A673 (cell line): ENCODE results near the gene CCR4. TPM values are rescaled to one million over a fixed set of nuclear protein-coding genes. Genes with fewer than 3 reads are reported as not detected.
"Not testable (repeated sequence)": the region's sequence is repeated elsewhere in the genome, so short reads cannot be mapped to it uniquely, and the experiment has no call there.

ENCODE experiments used
- BruUV-seq: library from RNA; stranded (reverse); fragments of 400-500 nt; replicated peaks from 2 replicates; lab custom pipeline; 2021; lab: Mats Ljungman, UMichigan
- CTCF ChIA-PET: fragments of 300-600 bp; sonication (Branson Sonifier 250); formaldehyde crosslinking; loops from one replicate; lab custom pipeline; 2022; ENCODE audit warnings: antibody characterized with exemption; lab: Charles Lee
- POLR2A ChIA-PET: fragments of 300-600 bp; sonication (Branson Sonifier 250); formaldehyde crosslinking; loops from one replicate; lab custom pipeline; 2022; ENCODE audit warnings: antibody characterized with exemption; ENCODE audit not compliant: low non-redundant PET; lab: Charles Lee
- DNase-seq: peaks from one replicate; pipeline ENCODE4 v3.0.0-alpha.2; 2015; ENCODE audit warnings: low spot score
- H3K27ac ChIP-seq: fragments of 200-600 bp; sonication (generic); 2 replicates; pipeline ENCODE4 v1.5.1; 2016; ENCODE audit warnings: mixed run types, low read depth, mild to moderate bottlenecking, mixed read lengths, antibody characterized with exemption, low read length; ENCODE audit not compliant: poor library complexity, severe bottlenecking
- H3K27me3 ChIP-seq: fragments of 200-600 bp; sonication (generic); replicated peaks from 2 replicates; pipeline ENCODE4 v1.6.1; 2017; ENCODE audit warnings: mixed run types, low read depth, mild to moderate bottlenecking, mixed read lengths, antibody characterized with exemption, low read length; ENCODE audit not compliant: insufficient read depth, poor library complexity
- H3K36me3 ChIP-seq: fragments of 200-600 bp; sonication (generic); 2 replicates; pipeline ENCODE4 v1.6.1; 2016; ENCODE audit warnings: mixed run types, mild to moderate bottlenecking, mixed read lengths, antibody characterized with exemption, low read length; ENCODE audit not compliant: insufficient read depth, poor library complexity, severe bottlenecking
- H3K4me1 ChIP-seq: fragments of 200-600 bp; sonication (generic); 2 replicates; pipeline ENCODE4 v1.6.1; 2017; ENCODE audit warnings: mixed run types, mild to moderate bottlenecking, mixed read lengths, antibody characterized with exemption, low read length; ENCODE audit not compliant: insufficient read depth, poor library complexity, severe bottlenecking
- H3K4me3 ChIP-seq: fragments of 200-600 bp; sonication (generic); 2 replicates; pipeline ENCODE4 v1.5.1; 2016; ENCODE audit warnings: low read depth, mixed run types, mild to moderate bottlenecking, mixed read lengths, low read length; ENCODE audit not compliant: poor library complexity, severe bottlenecking
- H3K9me3 ChIP-seq: fragments of 200-600 bp; sonication (generic); 2 replicates; pipeline ENCODE4 v1.6.1; 2016; ENCODE audit warnings: mixed run types, low read depth, mild to moderate bottlenecking, mixed read lengths, antibody characterized with exemption, low read length; ENCODE audit not compliant: poor library complexity, severe bottlenecking
- EZH2 ChIP-seq: fragments of 200-600 bp; sonication (generic); IDR thresholded peaks from 2 replicates; pipeline ENCODE4 v1.6.1; 2017; ENCODE audit warnings: borderline replicate concordance, low read depth, mild to moderate bottlenecking, mixed read lengths, antibody characterized with exemption, low read length; ENCODE audit not compliant: poor library complexity, severe bottlenecking
- intact Hi-C: fragments of 100-400 bp; cut with micrococcal nuclease; formaldehyde crosslinking; loops from one replicate; pipeline ENCODE4 v1.10.0; 2022; ENCODE audit not compliant: unreplicated experiment
- total RNA-seq: library from RNA; stranded (reverse); gene quantifications from 2 replicates; pipeline ENCODE4 v1.2.3, GENCODE V29; 2021
- TF ChIP-seq, protein P1 (sequence below): fragments of 300-800, 200-600 bp; sonication (generic); conservative IDR thresholded peaks from 2 replicates; pipeline ENCODE4 v1.5.1; 2017; ENCODE audit warnings: low read depth, mild to moderate bottlenecking, antibody characterized with exemption, low read length, moderate library complexity, mixed read lengths

CCR4 gene
- total RNA-seq, 1 experiment from 2014 or later, result not detected

DNA sequence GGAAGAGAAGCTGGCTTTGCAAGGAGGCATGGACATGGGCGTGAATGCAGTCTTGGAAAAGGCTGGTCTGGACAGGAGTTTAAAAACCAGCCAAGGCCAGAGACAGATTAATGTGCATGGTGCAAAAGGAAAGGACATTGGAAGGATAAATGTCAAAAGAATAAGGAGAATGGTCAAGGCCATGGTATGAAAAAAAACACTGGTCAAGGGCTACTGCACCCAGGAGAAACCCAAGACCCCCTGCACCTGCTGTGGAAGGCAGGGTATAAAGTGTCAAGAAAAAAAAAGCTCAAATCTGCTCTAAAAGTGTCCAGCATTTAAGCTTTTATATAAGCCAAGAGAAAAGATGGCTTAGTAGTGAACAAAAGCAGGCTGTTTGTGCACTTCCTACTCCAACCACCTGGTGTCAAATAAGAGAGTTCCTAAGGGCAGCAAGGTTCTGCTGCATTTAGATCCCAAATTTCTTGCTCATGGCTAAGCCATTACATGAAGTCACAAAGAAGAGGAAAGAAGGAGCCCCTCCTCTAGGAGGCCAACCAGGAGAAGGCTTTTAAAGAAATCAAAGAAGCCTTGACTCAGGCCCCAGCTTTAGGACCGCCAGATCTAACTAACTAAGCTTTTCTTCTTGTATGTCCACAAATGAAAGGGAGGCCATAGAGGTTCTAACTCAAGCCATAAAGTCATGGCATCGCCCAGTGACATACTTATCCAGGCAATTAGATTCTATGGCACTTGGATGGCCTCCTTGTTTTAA is 16.9 kb downstream of the CCR4 start:
- intact Hi-C loops, result no loop called here
- ChIA-PET POLR2A (no interaction called here), CTCF (no interaction called here)
- TF ChIP-seq EZH2, result no peak
- TF ChIP-seq, protein P1, sequence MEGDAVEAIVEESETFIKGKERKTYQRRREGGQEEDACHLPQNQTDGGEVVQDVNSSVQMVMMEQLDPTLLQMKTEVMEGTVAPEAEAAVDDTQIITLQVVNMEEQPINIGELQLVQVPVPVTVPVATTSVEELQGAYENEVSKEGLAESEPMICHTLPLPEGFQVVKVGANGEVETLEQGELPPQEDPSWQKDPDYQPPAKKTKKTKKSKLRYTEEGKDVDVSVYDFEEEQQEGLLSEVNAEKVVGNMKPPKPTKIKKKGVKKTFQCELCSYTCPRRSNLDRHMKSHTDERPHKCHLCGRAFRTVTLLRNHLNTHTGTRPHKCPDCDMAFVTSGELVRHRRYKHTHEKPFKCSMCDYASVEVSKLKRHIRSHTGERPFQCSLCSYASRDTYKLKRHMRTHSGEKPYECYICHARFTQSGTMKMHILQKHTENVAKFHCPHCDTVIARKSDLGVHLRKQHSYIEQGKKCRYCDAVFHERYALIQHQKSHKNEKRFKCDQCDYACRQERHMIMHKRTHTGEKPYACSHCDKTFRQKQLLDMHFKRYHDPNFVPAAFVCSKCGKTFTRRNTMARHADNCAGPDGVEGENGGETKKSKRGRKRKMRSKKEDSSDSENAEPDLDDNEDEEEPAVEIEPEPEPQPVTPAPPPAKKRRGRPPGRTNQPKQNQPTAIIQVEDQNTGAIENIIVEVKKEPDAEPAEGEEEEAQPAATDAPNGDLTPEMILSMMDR, result no peak
- no TSS peak for BruUV-seq
- H3K9me3 ChIP-seq, result peaks cover 5% of the 10 kb centered on the region
- no peaks in the 10 kb centered on the region for H3K4me1 ChIP-seq
- no peaks in the 10 kb centered on the region for H3K27me3 ChIP-seq
- no peak overlapping the region for H3K4me3 ChIP-seq
- H3K36me3 ChIP-seq, result no peaks in the 10 kb centered on the region
- H3K27ac ChIP-seq, result no peak overlapping the region
- no peak for DNase-seq

DNA sequence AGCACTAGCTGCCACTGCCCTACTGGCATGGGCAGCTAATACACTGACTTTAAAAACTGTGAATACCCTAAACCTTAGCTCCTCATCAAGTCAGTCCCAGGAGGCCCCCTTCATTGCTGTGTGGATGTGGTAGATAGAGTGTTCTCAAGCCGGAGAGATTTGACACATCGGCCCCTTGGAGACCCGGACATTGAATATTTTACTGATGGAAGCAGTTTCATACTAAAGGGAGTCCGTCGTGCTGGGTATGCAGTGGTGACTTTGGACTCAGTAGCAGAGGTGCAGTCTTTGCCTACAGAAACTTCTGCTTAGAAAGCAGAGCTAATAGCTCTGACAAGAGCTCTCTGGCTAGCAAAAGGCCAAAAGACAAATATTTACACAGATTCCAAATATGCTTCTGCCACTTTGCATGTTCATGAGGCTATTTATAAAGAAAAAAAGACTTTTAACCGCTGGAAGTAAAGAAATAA is 17.5 kb downstream of the CCR4 start:
- H3K9me3 ChIP-seq, result peaks cover 5% of the 10 kb centered on the region
- no peak overlapping the region for H3K27ac ChIP-seq
- no peaks in the 10 kb centered on the region for H3K27me3 ChIP-seq
- no peak for DNase-seq
- POLR2A ChIA-PET, result no interaction called here
- no peak for TF ChIP-seq EZH2
- TF ChIP-seq, protein P1, result no peak
- CTCF ChIA-PET, result no interaction called here
- H3K4me1 ChIP-seq, result no peaks in the 10 kb centered on the region
- no peak overlapping the region for H3K4me3 ChIP-seq
- no peaks in the 10 kb centered on the region for H3K36me3 ChIP-seq
- no TSS peak for BruUV-seq
- intact Hi-C loops, result no loop called here

DNA sequence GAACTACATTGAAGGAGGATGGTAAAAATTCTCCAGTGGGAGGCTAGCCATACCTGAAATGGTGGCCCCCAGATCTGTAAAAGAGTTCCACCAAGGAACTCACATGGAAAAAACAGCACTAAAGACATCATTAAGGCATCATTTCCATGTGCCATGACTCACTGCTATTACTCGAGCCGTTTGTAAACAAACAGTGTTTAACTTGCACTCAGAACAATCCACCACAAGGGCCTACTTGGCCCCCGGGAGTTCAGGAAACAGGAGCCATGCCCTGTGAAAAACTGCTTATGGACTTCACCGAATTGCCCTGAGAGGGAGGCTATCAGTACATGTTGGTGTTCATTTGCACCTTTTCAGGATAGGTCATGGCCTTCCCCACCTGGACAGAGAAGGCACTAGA is 18.2 kb downstream of the CCR4 start:
- H3K9me3 ChIP-seq, result peaks cover 5% of the 10 kb centered on the region
- DNase-seq, result no peak
- BruUV-seq, result no TSS peak
- no peaks in the 10 kb centered on the region for H3K36me3 ChIP-seq
- H3K4me3 ChIP-seq, result no peak overlapping the region
- CTCF ChIA-PET, result no interaction called here
- H3K4me1 ChIP-seq, result no peaks in the 10 kb centered on the region
- intact Hi-C loops, result no loop called here
- POLR2A ChIA-PET, result no interaction called here
- no peaks in the 10 kb centered on the region for H3K27me3 ChIP-seq
- H3K27ac ChIP-seq, result no peak overlapping the region
- TF ChIP-seq, protein P1, result no peak
- no peak for TF ChIP-seq EZH2

DNA sequence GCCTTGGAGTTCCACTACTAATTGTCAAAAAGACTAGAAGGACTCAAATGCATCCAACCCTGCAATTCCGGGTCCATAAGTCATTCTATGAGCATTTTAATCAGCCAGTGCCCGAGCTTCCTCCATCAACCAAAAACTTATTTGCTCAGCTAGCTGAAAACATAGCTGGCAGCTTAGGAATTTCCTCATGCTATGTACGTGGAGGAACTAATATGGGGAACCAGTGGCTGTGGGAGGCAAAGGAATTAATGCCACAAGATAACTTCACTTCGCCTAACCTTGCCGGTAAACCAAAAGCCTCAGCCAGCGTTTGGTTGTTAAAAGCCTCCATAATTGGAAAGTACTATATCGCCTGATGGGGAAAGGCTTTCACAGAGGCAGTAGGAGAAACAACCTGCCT is 19.8 kb downstream of the CCR4 start:
- H3K27ac ChIP-seq, POLR2A ChIA-PET, H3K27me3 ChIP-seq, intact Hi-C loops, BruUV-seq, H3K4me3 ChIP-seq, DNase-seq, CTCF ChIA-PET, H3K9me3 ChIP-seq, H3K36me3 ChIP-seq, H3K4me1 ChIP-seq: not testable (repeated sequence)
